ENCODE measurements around the gene SBF2.

SBF2 gene

GRCh38 chr11:10293423-10294289, at the start of gene SBF2:
Gene SBF2, minus strand, starts transcription at chr11:10294219. Its CDS starts 150 bp downstream, at chr11:10294069.
- Histone ChIP-seq H3K4me1 (ENCODE audit: insufficient read depth, poor library complexity, severe bottlenecking) (peaks cover 4% of the 10 kb centered on the region), H3K27me3 (ENCODE audit: insufficient read depth, poor library complexity, severe bottlenecking) (no peaks in the 10 kb centered on the region), H3K27ac (ENCODE audit: poor library complexity, severe bottlenecking) (peak within 1 kb of the TSS; percentile 85), H3K36me3 (ENCODE audit: low read depth) (peaks cover 17% of the 10 kb centered on the region), H3K9me3 (ENCODE audit: severe bottlenecking) (no peaks in the 10 kb centered on the region), H3K4me3 (ENCODE audit: severe bottlenecking) (peak within 1 kb of the TSS; percentile 67)
- DNase-seq (ENCODE audit: low spot score): peak; percentile 78
- peak; percentile 87 for ATAC-seq (ENCODE audit: low read depth)
- TF ChIP-seq CTCF (IDR thresholded peaks at IDR 0.05; ENCODE audit: poor library complexity, severe bottlenecking): no peak

GRCh38 chr11:10338287-10338686, 44.3 kb upstream of the SBF2 start:
- Histone ChIP-seq H3K36me3 (ENCODE audit: low read depth) (no peaks in the 10 kb centered on the region), H3K27me3 (ENCODE audit: insufficient read depth, poor library complexity, severe bottlenecking) (no peaks in the 10 kb centered on the region), H3K4me1 (ENCODE audit: insufficient read depth, poor library complexity, severe bottlenecking) (no peaks in the 10 kb centered on the region), H3K27ac (ENCODE audit: poor library complexity, severe bottlenecking) (no peak overlapping the region), H3K9me3 (ENCODE audit: severe bottlenecking) (no peaks in the 10 kb centered on the region), H3K4me3 (ENCODE audit: severe bottlenecking) (no peak overlapping the region)
- no peak for TF ChIP-seq CTCF (IDR thresholded peaks at IDR 0.05; ENCODE audit: poor library complexity, severe bottlenecking)
- DNase-seq (ENCODE audit: low spot score) (no peak), ATAC-seq (ENCODE audit: low read depth) (no peak)

GRCh38 chr11:10333490-10333889, 39.5 kb upstream of the SBF2 start:
- no peak overlapping the region for H3K27ac ChIP-seq (ENCODE audit: poor library complexity, severe bottlenecking)
- H3K9me3 ChIP-seq (ENCODE audit: severe bottlenecking): no peaks in the 10 kb centered on the region
- DNase-seq (ENCODE audit: low spot score) (no peak), ATAC-seq (ENCODE audit: low read depth) (no peak)
- TF ChIP-seq CTCF (IDR thresholded peaks at IDR 0.05; ENCODE audit: poor library complexity, severe bottlenecking): no peak
- peaks cover 15% of the 10 kb centered on the region for H3K4me1 ChIP-seq (ENCODE audit: insufficient read depth, poor library complexity, severe bottlenecking)
- no peaks in the 10 kb centered on the region for H3K27me3 ChIP-seq (ENCODE audit: insufficient read depth, poor library complexity, severe bottlenecking)
- H3K36me3 ChIP-seq (ENCODE audit: low read depth): no peaks in the 10 kb centered on the region
- H3K4me3 ChIP-seq (ENCODE audit: severe bottlenecking): no peak overlapping the region

DNA sequence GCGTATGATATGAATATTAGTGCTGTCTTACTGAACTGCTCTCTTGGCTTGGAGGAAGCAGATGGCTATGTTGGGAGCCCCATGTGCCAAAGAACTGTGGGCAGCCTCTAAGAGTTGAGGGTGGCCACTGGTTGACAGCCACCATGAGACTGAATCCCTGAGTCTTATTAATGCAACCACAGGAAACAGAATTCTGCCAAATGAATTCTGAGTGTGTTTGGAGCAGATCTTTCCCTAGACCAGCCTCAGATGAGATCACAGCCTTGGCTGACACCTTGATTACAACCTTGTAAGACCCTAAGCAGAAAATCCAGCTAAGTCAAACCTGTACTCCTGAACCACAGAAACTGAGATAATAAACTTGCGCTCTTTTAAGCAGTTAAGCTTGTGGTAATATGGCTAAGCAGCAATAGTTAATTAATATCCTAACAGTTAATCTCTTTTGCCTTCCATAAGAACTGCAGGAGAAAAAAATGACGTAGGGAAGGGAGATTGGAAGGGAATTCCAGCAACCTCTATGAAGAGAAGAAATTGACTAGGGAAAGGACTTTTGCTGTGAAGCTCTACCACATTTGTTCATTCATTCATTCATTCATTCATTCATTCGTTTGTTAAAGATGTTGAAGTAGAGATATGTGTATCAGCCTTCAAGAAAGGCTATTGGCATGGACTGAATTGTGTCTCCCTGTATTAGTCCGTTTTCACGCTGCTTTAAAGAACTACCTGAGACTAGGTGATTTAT, 37.7 kb upstream of the SBF2 start:
- H3K4me3 ChIP-seq (ENCODE audit: severe bottlenecking): no peak overlapping the region
- H3K9me3 ChIP-seq (ENCODE audit: severe bottlenecking): no peaks in the 10 kb centered on the region
- peaks cover 17% of the 10 kb centered on the region for H3K4me1 ChIP-seq (ENCODE audit: insufficient read depth, poor library complexity, severe bottlenecking)
- DNase-seq (ENCODE audit: low spot score) (no peak), ATAC-seq (ENCODE audit: low read depth) (no peak)
- H3K27ac ChIP-seq (ENCODE audit: poor library complexity, severe bottlenecking): no peak overlapping the region
- H3K36me3 ChIP-seq (ENCODE audit: low read depth): no peaks in the 10 kb centered on the region
- TF ChIP-seq CTCF (IDR thresholded peaks at IDR 0.05; ENCODE audit: poor library complexity, severe bottlenecking): no peak
- no peaks in the 10 kb centered on the region for H3K27me3 ChIP-seq (ENCODE audit: insufficient read depth, poor library complexity, severe bottlenecking)
